Psoas muscle (tissue), 8 donors: ENCODE measurements around the gene CFAP97D2. TPM values are rescaled to one million over a fixed set of nuclear protein-coding genes. Genes with fewer than 3 reads are reported as not detected.
A peak's percentile ranks its signal among the peaks of the same experiment; 100 is the strongest.
"Not testable (repeated sequence)": the region's sequence is repeated elsewhere in the genome, so short reads cannot be mapped to it uniquely, and the experiment has no call there.

ENCODE experiments used
- ATAC-seq, 4 donors: fragments of 200-7000 bp; cut with Tn5 transposase; one replicate each; pipeline ENCODE4 v1.9.1; 2020; ENCODE audit warnings: moderate library complexity in 3 of 4, mild to moderate bottlenecking in 2 of 4
- DNase-seq, 2 donors: peaks; one replicate each; pipeline ENCODE4 v3.0.0-alpha.2; 2020
- H3K27ac ChIP-seq: fragments of 200-600 bp; one replicate; pipeline ENCODE4 v1.8.0; 2022
- H3K27me3 ChIP-seq, 3 donors: fragments of 200-600 bp in 1 of 3; one replicate each; pipeline versions ENCODE4 v1.6.1 to v1.8.0; 2013 to 2022; ENCODE audit warnings: low read length in 2 of 3, mild to moderate bottlenecking in 2 of 3, moderate library complexity in 1 of 3; ENCODE audit not compliant: insufficient read depth in 3 of 3
- H3K36me3 ChIP-seq, 2 donors: fragments of 200-600 bp in 1 of 2; one replicate each; pipeline versions ENCODE4 v1.6.1 to v1.8.0; 2013 to 2022; ENCODE audit warnings: low read depth in 1 of 2, mild to moderate bottlenecking in 1 of 2, moderate library complexity in 1 of 2; ENCODE audit not compliant: insufficient read depth in 1 of 2
- H3K4me1 ChIP-seq: fragments of 200-600 bp; one replicate; pipeline ENCODE4 v1.8.0; 2022
- H3K4me3 ChIP-seq: fragments of 200-600 bp; one replicate; pipeline ENCODE4 v1.8.0; 2022; ENCODE audit warnings: mild to moderate bottlenecking
- H3K9me3 ChIP-seq: fragments of 200-600 bp; one replicate; pipeline ENCODE4 v1.8.0; 2022
- CTCF ChIP-seq: fragments of 200-600 bp; IDR thresholded peaks from one replicate; pipeline ENCODE4 v1.8.0; 2022; ENCODE audit warnings: antibody characterized with exemption
- WGBS, 3 donors: extraction: QIAGEN DNeasy Blood & Tissue Kit; methylation state at CpG; one replicate each; pipeline versions ENCODE4 v1.1.6 to v1.1.7; 2013; 5-methylcytosine and 5-hydroxymethylcytosine counted together
- intact Hi-C, 2 donors: fragments of 100-400 bp; cut with DNase I; formaldehyde crosslinking; loops; one replicate each; pipeline versions ENCODE4 v1.11.0 to v1.14.2; 2022
- polyA plus RNA-seq, 3 donors: library from polyadenylated mRNA; stranded (reverse); fragments of 200-250 nt; gene quantifications; one replicate each; pipeline ENCODE4 v1.2.3, GENCODE V29; 2013
- total RNA-seq, 4 donors: library from RNA; stranded (reverse); fragmentation: NEBNext Ultra II Directional in 2 of 4; extraction: Animal tissue kit (Norgen Biotek cat#: 25700) in 2 of 4; gene quantifications; one replicate each; pipeline versions ENCODE4 v1.2.1 to v1.2.4, GENCODE V29; 2021 to 2023
- donor health status: healthy with polysubstance abuse.
- donor health status: DM: no; HTN: no; CAD: no; lungs with moderate emphysema.
- donor health status: Bipolar disorder and iron deficiency.
- donor health status: healthy.
- donor health status: DM: yes; HTN: yes; CAD: no.
- donor health status: DM: no; HTN: no; CAD: no.
- donor health status: DM: no; HTN: no; CAD: no.
- donor health status: DM: yes; HTN: yes; CAD: no.

CFAP97D2 gene
- total and polyA plus RNA-seq, 7 donors: 0.09 TPM; not detected in 6

DNA sequence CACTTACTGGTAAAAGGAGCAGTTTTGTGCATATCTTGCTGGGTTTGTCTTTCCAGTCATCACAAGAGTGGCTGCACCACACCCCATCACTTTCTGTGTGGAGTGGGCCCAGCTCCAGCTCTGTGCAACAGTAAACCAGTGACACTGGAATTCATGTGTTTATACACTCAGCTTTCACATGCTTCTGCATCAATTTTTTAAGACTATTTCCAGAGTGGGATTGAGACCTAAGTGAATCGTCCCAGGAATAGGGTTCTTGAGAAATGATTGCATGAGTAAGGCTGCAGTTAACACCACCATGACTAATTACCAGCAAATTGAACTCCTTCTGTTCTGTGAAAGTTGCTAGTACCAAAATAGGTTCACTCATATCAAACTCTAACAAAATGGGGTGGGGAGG is 5.3 kb upstream of the CFAP97D2 start:
- WGBS, 3 donors: 21 to 53% (median 29%) methylated on average over 1 of the region's 1 CpG
- Histone ChIP-seq H3K27me3 (peaks cover 0 to 7% (median 0%) of the 10 kb centered on the region in 3 donors), H3K36me3 (peaks cover 0 to 2% of the 10 kb centered on the region in 2 donors), H3K27ac (no peak overlapping the region), H3K4me3 (no peak overlapping the region), H3K9me3 (peaks cover 17% of the 10 kb centered on the region), H3K4me1 (no peaks in the 10 kb centered on the region)
- DNase-seq: no peak
- no peak for TF ChIP-seq CTCF
- ATAC-seq: no peak
- intact Hi-C loops: no loop called here

- H3K27me3 ChIP-seq: peaks cover 0 to 7% (median 0%) of the 10 kb centered on the region in 3 donors
- ATAC-seq (no peak), DNase-seq (no peak)
- no peak overlapping the region for H3K27ac ChIP-seq
- H3K36me3 ChIP-seq: peaks cover 0 to 2% of the 10 kb centered on the region in 2 donors
- H3K4me1 ChIP-seq: no peaks in the 10 kb centered on the region
- TF ChIP-seq CTCF: no peak
- H3K4me3 ChIP-seq: no peak overlapping the region
- intact Hi-C loops: no loop called here
- peaks cover 17% of the 10 kb centered on the region for H3K9me3 ChIP-seq
- 42 to 64% (median 55%) methylated on average over 3 of the region's 3 CpGs for WGBS, 3 donors
Measured at GRCh38 chr13:114174529-114174961, 4.5 kb upstream of the CFAP97D2 start.

- H3K27me3 ChIP-seq: peaks cover 0 to 19% (median 4%) of the 10 kb centered on the region in 3 donors
- DNase-seq, intact Hi-C loops, H3K4me1 ChIP-seq, H3K4me3 ChIP-seq, H3K27ac ChIP-seq, ATAC-seq, H3K36me3 ChIP-seq: not testable (repeated sequence)
- WGBS, 3 donors: 65 to 70% (median 68%) methylated on average over 12 to 13 of the region's 14 CpGs
- peaks cover 17% of the 10 kb centered on the region for H3K9me3 ChIP-seq
Measured at GRCh38 chr13:114176359-114176902, 2.6 kb upstream of the CFAP97D2 start.

GRCh38 chr13:114177245-114178010 is 1.6 kb upstream of the CFAP97D2 start:
- no peak overlapping the region for H3K27ac ChIP-seq
- intact Hi-C loops: no loop called here
- H3K36me3 ChIP-seq: peaks cover 0 to 2% of the 10 kb centered on the region in 2 donors
- no peak overlapping the region for H3K4me3 ChIP-seq
- ATAC-seq (no peak), DNase-seq (no peak)
- peaks cover 0 to 19% (median 4%) of the 10 kb centered on the region in 3 donors for H3K27me3 ChIP-seq
- 30 to 35% (median 33%) methylated on average over 11 to 12 of the region's 12 CpGs for WGBS, 3 donors
- peaks cover 13% of the 10 kb centered on the region for H3K9me3 ChIP-seq
- no peaks in the 10 kb centered on the region for H3K4me1 ChIP-seq
- TF ChIP-seq CTCF: no peak

DNA sequence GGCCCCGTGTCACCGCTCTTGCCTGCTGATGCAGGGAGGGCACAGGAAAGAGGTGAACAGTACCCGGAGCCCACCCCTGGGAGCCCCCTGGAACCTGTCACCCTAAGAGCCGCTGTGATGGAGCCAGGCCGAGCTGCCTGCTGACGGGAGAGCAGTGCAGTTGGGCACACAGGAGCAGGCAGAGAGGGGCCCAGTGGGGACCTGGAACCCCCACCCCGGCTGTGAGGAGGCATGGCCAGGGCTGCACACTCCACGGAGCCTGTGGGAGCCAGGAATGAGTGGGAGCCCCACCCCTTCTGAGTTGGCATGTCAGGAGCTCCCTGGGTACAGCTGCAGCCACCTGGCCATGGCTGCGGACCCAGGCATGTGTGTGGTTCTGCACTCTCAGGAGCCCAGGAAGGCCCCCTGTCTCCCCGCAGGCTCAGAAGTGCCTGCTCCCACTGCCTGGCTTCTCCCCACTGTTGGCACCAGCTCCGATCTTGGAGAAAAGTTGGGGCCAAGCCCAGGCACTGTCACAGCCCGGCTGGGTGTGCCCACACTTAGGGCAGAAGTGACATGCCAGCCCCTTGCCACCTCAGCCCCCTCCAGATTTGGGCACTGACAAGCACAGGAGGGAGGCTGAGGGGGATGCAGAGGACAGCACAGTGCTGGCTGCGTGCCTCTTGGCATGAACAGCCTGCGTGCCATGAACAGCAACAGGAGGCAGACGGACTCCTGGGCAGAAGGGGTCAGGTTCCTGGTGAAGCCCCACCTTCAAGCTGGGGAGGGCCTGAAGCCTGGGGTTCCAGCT is 6.3 kb downstream of the CFAP97D2 start:
- DNase-seq (no peak), ATAC-seq (peak in 3 of 4 donors; percentile 33 to 68 (median 62))
- H3K9me3 ChIP-seq: no peaks in the 10 kb centered on the region
- TF ChIP-seq CTCF: no peak
- H3K27me3 ChIP-seq: peaks cover 0 to 6% (median 0%) of the 10 kb centered on the region in 3 donors
- no peak overlapping the region for H3K4me3 ChIP-seq
- WGBS, 3 donors: 36 to 51% (median 44%) methylated on average over 14 to 15 of the region's 15 CpGs
- H3K36me3 ChIP-seq: no peaks in the 10 kb centered on the region
- intact Hi-C loops: no loop called here
- H3K27ac ChIP-seq: no peak overlapping the region
- no peaks in the 10 kb centered on the region for H3K4me1 ChIP-seq
